Measurements from ENCODE around the gene BCL7B. TPM values are rescaled to one million over a fixed set of nuclear protein-coding genes. Genes with fewer than 3 reads are reported as not detected.
"Not testable (repeated sequence)": the region's sequence is repeated elsewhere in the genome, so short reads cannot be mapped to it uniquely, and the experiment has no call there.

The BCL7B gene
- total RNA-seq, result 10 to 100 TPM; 51.5 to 60.1 TPM

DNA sequence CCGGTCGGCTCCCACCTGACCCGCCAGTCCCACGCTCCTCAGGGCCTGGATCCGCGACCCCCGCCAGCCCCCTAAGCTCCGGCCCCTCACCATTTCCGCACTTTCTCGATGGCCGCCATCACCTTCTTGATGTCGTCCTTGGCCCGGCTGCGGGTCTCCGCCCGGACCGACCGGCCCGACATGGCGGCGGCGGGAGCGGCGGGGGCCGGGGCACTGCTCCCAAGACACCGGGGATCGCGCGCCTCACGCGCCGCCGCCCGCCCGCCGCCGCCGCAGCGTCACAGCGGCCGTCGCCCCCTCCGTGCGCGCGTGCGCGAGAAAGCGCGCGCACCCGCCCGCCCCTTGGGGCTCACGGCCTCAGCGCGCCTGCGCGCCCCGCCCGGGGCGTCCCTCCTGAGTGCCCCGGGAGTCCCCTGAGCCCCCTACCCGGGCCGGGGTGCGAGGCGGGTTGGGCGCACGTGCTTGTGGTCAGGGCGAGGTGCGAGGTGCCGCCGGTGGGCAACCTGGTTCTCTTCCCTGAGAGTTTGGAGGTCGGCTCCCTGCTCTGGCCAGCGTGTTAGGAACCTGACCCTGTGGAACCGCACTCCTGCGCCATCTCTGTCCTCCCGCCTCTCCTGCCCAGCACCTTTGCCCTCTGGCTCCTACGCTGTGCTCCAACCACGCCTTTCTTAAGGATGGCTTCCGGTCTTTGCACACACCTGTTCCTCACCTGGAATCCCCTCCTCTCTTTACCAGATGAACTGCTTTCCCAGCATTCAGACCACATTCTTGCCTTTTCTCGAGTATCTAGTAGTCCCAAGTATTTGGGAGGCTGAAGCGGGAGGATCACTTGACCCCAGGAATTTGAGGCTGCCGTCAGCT is at the start of gene BCL7B:
BCL7B (minus strand) TSS at position 294 of the 861 bp plus-strand sequence; CDS start at position 182, 112 bp downstream.
- ATAC-seq, result peak; percentile 61 to 74
- H3K27ac Mint-ChIP-seq, result peak within 1 kb of the TSS; percentile 92 to 97

DNA sequence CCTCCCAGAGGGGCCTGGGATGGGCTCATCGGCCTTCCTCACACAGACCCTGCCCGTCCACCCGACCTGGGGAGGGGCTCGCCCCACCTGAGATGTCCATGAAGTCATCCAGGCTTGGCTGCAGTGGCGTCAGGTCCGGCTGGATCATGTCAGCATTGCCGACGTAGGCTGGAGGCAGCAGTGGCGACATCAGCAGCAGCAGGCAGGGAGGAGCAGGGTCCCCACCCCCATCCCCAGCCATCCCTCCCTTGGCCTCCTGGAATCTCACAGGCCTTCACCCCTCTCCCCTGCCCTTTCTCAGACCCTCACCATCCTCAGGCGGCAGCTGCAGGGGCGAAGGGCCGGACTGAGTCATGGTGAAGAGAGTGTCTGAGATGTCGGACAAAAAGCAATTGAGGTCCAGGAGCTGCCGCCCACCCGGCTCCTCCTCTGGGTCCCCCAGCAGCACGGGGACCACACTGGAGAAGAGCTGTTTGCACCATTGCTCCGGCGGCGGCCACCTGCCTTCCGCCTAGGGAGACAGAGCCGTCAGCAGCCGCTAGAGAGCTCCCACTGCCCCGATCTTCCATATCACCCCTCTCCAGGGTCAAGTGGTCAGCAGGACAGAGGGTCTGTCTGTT is 48.2 kb upstream of the BCL7B start:
- no peak for DNase-seq (ENCODE audit: low spot score in 2 of 2)
- H3K27ac Mint-ChIP-seq, result no peak overlapping the region
- no peaks in the 10 kb centered on the region for H3K9me3 Mint-ChIP-seq
- no peaks in the 10 kb centered on the region for H3K36me3 Mint-ChIP-seq
- ATAC-seq, result no peak

More for the DNA sequence above, at the start of gene BCL7B:
- peak; percentile 81 to 89 for DNase-seq (ENCODE audit: low spot score in 2 of 2)
- peaks cover 14 to 15% of the 10 kb centered on the region in 2 donors for H3K36me3 Mint-ChIP-seq
- no peaks in the 10 kb centered on the region for H3K9me3 Mint-ChIP-seq

DNA sequence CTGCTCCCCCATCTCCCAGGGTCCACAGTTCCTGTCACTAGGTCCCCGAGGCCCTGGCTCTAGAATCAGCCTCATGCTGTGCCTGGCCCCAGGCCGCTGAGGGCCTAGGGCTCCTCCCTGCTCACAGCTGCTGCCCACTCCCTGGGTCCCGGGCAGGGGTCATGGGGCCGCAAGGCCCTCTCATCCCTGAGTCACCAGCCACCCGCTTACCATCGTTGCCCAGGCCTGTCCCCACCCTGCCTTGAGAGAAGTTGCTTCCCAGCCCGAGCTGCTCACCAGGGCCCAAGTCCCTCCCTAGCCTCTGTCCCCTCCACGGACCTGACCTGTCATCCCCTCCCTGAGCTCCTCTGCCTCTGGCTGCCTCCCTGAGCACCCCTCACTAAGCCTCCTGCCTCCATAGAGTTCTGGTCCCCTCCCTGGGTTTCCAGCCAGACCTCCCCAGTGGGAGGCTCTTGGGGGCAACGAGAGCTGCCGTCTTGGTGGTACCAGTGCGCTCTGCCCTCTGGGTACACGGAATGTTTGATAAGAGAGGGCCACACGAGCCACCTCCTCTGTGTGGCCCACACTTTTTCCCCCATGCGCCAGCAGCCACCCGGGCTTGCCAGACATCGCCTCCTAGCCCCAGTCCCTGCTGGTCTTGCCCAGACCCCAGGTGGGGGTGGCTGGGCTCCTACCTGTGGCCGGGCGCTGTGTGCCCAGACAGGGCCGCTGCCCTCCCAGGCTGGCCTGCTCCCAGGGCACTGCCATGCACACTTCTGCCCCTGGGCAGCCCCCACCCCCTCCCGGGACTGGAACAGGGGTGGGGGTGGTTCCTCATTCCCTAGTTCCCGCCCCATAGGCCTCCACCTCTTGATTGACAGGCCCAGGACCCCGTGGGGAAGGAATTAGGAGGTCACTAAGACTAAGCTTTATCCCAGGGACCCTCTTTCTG is 45.5 kb upstream of the BCL7B start:
- Mint-ChIP-seq H3K27ac (no peak overlapping the region), H3K36me3 (no peaks in the 10 kb centered on the region), H3K9me3 (no peaks in the 10 kb centered on the region)
- DNase-seq (ENCODE audit: low spot score in 2 of 2), result no peak
- ATAC-seq, result no peak

DNA sequence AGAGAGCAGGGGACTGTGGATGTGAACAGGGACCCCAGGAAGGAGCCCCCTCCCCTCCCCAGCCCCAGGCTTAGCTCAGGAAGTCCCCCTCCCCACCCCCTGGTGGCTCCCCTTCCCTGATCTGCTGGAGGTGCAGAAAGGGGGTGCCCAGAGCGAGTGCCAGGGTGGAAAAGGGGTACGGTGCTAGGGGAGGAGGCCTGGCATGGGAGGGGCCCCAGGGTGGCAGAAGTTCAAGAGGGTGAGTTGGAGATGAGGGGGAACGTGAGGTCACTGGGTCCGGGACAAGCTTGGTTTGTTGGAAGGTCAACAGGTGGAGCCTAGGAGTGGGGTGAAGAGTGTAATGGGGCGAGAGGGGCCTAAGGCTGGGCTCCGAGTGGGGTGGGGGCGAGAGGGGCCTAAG is 42.4 kb upstream of the BCL7B start:
- no peak overlapping the region for H3K27ac Mint-ChIP-seq
- ATAC-seq (no peak), DNase-seq (ENCODE audit: low spot score in 2 of 2) (no peak)
- H3K36me3 Mint-ChIP-seq, result no peaks in the 10 kb centered on the region
- no peaks in the 10 kb centered on the region for H3K9me3 Mint-ChIP-seq

DNA sequence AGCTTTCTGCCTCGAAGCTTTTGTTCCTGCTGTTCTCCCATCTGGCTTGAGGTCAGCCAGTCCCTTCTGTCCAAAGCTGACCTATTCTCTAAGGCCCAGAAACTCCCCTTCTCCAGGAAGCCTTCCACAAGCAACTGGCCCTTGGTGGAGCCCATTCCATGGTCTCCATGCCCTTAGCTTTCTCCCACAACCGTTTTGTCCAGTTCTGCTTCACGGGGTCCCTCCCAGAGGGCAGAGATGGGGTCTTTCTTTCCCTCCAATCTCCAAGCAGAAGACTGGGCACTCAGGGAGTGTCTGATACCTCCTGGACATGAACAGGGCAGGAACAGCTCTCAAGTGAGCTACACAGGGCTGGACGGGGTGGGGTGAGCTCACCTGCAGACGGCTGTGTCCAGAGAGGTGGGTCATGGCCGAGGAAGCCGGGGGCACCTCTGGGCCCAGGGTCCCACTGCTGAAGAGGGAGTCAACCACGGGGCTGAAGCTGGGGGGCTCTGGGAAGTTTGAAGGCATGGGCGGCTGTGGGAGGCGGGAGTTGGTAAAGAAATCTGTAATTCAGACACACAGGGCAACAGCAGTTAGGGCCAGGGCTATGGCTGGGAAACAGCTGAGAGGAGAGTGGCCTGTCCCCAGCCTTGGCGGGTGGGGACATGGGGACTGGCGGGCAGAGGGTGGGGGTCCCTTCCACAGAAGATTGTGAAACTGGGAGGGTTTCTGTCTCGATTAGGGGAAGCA is 41.8 kb upstream of the BCL7B start:
- ATAC-seq, result no peak
- DNase-seq (ENCODE audit: low spot score in 2 of 2), result no peak
- Mint-ChIP-seq H3K36me3 (no peaks in the 10 kb centered on the region), H3K9me3 (no peaks in the 10 kb centered on the region), H3K27ac (peak overlapping the region in 1 of 2 donors; percentile 7)

DNA sequence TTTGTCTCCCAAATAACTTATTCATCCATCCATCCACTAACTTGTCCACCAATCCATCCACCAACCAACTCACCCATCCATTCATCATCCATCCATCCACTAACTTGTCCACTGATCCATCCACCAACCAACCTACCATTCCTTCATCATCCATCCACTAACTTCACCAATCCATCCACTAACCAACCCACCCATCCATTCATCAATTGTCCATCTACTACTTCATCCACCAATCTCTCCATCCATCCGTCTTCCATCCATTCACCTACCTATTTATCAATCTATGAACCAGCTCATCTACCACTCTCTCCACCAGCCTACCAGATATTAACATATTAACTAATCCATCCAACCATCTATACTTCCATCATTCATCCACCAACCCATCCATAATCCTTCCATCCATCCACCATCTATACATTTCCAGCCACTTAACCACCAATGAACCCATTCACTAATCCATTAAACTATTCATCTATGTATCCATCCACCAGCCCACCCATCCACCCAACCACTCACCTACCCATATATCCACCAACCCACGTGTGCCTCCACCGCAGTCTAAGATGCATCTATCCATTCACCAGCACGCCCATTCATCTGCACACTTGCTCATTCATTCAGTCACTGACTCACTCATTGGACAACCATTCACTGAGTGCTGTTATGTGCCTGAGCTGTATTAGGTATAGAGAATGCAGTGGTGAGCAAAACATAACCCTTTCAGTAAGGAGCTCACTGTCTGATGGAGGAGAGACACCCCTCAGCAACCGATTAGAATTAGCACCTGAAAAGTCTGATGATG is 40.7 kb upstream of the BCL7B start:
- DNase-seq (ENCODE audit: low spot score in 2 of 2) (no peak), ATAC-seq (peak in 1 of 2 donors; percentile 50)
- no peaks in the 10 kb centered on the region for H3K36me3 Mint-ChIP-seq
- no peaks in the 10 kb centered on the region for H3K9me3 Mint-ChIP-seq
- H3K27ac Mint-ChIP-seq, result no peak overlapping the region

DNA sequence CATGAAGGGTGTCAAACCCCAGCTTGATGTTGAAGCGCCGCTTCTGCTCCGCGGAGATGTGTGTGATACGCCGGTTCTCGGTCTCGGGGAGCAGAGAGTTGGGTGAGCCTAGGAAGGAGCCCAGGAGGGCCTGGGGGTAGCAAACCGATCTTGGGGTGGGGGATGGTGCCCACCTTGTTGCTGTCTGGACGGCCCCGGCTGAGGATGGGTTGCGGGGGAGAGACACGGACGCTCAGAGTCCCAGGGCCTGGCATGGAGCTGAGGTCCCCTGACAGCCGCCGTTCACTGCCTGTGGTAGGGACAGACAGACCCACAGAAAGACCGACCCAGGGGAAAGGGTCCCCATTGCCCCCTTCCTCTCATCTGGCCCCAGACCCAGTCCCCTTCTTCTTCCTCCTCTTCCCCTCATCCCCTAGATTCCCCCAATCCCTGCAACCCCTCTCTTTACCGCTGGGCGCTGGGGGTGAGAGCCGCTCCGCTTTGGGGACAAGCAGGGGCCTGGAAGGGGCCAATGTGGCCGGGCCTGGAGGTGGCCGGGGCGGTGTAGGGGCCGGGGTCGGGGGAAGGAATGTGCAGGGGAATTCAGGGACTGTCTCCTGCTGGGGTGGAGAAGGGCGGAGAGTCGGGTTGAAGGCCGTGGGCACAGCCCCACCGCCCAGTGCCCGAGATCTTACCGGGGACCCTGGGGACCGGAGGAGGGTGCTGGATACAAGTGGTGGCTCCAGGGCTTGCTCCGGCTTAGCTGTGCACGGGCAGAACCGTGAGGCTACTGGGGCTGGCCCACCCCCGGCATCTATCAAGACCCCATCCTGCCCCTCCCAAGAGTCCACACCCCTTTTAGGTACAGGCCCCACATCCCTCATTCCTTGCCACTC is 38.9 kb upstream of the BCL7B start:
- Mint-ChIP-seq H3K36me3 (no peaks in the 10 kb centered on the region), H3K27ac (no peak overlapping the region), H3K9me3 (no peaks in the 10 kb centered on the region)
- no peak for DNase-seq (ENCODE audit: low spot score in 2 of 2)
- ATAC-seq, result no peak

DNA sequence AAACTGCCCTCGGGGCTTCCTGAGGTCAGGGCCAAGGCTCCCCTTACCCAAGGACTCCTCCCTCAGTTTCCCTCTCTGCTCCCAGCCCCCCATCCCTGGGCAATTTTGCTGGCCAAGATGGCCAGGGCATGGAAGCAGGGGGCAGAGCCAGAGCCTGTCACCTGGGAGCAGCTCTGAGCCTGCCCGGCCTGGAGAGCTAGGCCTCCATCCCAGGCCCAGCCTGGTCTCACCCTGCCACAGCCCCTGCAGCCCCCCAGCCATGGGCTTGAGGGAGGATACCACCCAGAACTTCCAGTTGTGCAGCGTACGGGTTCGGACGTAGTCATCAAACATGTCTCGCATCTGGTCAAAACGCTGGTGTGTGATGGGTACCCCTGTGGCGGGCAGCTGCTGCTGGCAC is 37.9 kb upstream of the BCL7B start:
- Mint-ChIP-seq H3K27ac (no peak overlapping the region), H3K36me3 (no peaks in the 10 kb centered on the region), H3K9me3 (no peaks in the 10 kb centered on the region)
- no peak for DNase-seq (ENCODE audit: low spot score in 2 of 2)
- ATAC-seq, result no peak

DNA sequence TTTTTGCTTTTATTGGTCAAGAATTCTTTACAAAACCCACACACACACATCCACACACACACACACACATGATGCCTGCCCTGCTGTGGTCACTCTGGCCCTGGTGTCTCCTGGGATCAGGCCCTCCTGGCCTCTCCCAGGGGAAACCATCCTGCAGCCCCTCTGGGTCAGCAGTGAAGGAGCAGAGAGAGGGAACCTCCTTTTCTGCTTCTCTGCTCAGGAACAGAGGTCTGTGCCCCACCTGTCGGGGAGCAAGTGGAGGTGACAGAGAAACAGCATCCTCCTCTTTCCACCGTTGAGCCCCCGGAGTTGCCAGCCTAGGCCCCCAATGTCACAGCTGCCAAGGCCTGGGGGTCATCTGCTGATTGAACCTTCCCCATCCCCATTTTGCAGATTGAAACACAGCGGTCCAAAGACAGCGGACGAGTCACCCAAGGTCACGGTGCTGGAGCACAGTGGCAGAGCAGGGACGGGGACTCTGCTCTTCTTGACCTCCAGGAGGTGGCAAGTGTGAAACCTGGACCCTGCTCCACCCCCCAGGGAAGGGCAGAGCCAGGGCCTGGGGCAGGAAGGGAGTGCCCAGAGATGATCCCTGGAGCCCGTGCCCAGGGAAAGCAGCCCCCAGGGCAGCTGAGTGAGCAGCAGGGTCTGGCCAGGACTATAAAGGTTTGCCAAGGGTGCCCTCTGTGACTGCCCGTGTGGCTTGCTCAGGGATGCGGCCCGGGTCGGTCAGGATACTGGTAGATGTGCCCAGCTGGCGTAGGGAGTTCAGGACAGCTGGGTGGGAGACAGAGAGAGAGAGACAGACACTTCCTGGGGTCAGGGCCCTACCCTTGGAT is 35.9 kb upstream of the BCL7B start:
- ATAC-seq, result no peak
- Mint-ChIP-seq H3K27ac (no peak overlapping the region), H3K9me3 (no peaks in the 10 kb centered on the region), H3K36me3 (no peaks in the 10 kb centered on the region)
- DNase-seq (ENCODE audit: low spot score in 2 of 2), result no peak

DNA sequence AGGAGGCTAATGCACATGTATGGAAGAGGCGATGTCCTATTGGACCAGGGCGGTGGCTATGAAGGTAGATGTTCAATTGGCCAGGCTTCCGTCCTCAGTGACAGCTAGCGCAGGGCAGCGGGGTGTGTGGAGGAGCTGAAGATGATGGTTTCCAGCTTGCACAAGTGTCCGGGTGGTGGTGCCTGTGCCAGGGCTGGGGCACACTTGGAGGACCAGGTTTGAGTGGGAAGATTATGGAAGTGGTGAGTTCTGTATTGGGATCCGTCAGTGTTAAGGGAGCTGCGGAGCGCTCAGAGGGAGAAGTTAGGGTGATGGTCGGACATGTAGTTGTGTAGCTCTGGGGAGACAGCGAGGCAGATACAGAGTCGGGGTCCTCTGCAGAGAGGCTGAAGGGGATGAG is 29.4 kb upstream of the BCL7B start:
- DNase-seq (ENCODE audit: low spot score in 2 of 2) (no peak), ATAC-seq (no peak)
- Mint-ChIP-seq H3K36me3 (no peaks in the 10 kb centered on the region), H3K27ac (no peak overlapping the region), H3K9me3 (no peaks in the 10 kb centered on the region)

DNA sequence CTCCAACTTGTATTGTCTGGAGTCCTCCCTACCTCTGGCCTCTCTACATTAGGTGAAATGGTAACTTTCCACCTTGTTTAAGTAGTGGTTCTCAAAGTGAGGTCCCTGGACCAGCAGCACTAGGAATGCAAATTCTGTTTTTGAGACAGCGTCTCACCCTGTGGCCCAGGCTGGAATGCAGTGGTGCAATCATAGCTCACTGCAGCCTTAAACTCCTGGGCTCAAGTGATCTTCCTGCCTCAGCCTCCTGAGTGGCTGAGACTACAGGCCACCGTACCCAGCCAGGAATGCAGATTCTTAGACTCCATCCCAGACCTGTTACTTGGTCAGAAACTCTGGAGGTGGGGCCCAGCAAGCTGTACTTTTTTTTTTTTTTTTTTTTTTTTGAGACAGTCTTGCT is 27.7 kb upstream of the BCL7B start:
- Mint-ChIP-seq H3K9me3 (no peaks in the 10 kb centered on the region), H3K27ac (no peak overlapping the region), H3K36me3 (no peaks in the 10 kb centered on the region)
- DNase-seq (ENCODE audit: low spot score in 2 of 2) (no peak), ATAC-seq (no peak)

DNA sequence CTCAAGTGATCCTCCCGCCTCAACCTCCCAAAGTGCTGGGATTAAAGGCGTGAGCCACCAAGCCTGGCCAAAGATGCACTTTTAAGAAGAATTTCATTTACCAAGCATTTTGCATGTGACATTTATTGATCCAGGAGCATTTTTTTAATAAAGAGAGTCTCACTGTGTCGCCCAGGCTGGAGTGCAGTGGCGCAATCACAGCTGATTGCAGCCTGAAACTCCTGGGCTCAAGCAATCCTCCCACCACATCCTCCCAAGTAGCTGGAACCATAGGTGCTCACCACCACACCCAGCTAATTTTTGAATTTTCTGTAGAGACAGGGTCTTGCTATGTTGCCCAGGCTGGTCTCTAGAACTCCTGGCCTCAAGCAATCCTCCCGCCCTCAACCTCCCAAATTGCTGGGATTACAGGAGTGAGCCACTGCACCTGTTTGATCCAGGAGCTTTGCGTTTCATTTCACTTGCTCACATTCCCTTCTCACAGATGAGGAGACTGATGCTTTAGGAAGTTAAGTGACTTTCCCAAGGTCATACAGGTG is 25.2 kb upstream of the BCL7B start:
- no peak overlapping the region for H3K27ac Mint-ChIP-seq
- no peaks in the 10 kb centered on the region for H3K9me3 Mint-ChIP-seq
- no peak for ATAC-seq
- no peak for DNase-seq (ENCODE audit: low spot score in 2 of 2)
- H3K36me3 Mint-ChIP-seq, result peaks cover 11 to 15% of the 10 kb centered on the region in 2 donors

DNA sequence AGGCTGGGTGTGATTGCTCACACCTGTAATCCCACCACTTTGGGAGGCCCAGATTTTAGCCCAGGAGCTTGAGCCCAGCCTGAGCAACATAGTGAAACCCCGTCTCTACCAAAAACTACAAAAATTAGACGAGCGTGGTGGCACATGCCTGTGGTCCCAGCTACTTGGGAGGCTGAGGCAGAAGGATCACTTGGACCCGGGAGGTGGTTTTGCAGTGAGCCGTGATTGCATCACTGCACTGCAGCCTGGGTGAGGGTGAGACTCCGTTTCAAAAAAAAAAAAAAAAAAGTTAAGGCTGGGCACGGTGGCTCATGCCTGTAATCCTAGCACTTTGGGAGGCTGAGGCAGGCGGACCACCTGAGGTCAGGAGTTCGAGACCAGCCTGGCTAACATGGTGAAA is 23.5 kb upstream of the BCL7B start:
- not testable (repeated sequence) for H3K9me3 Mint-ChIP-seq; H3K27ac Mint-ChIP-seq; DNase-seq (ENCODE audit: low spot score in 2 of 2); ATAC-seq
- H3K36me3 Mint-ChIP-seq, result peaks cover 12 to 22% of the 10 kb centered on the region in 2 donors
